Ishikawa (cell line): ENCODE measurements around the gene EVA1B.

Source experiments
- CEBPB ChIP-seq: IDR thresholded peaks from 2 replicates; pipeline ENCODE4 v1.6.1; 2012
- CREB1 ChIP-seq: IDR thresholded peaks from 2 replicates; pipeline ENCODE4 v1.6.1; 2012; ENCODE audit warnings: low read depth
- EGR1 ChIP-seq: IDR thresholded peaks from 2 replicates; pipeline ENCODE4 v1.6.1; 2012
- EP300 ChIP-seq: IDR thresholded peaks from 2 replicates; pipeline ENCODE4 v1.6.1; 2012; ENCODE audit warnings: borderline replicate concordance
- FOXM1 ChIP-seq: IDR thresholded peaks from 2 replicates; pipeline ENCODE4 v1.6.1; 2012; ENCODE audit warnings: low read depth, borderline replicate concordance
- NFIC ChIP-seq: IDR thresholded peaks from 2 replicates; pipeline ENCODE4 v1.6.1; 2012
- RAD21 ChIP-seq: IDR thresholded peaks from 2 replicates; pipeline ENCODE4 v1.6.1; 2012; ENCODE audit warnings: low read depth
- TAF1 ChIP-seq: IDR thresholded peaks from 2 replicates; pipeline ENCODE4 v1.6.1; 2012; ENCODE audit warnings: low read depth, mild to moderate bottlenecking
- TCF12 ChIP-seq: IDR thresholded peaks from 2 replicates; pipeline ENCODE4 v1.6.1; 2012; ENCODE audit warnings: low read depth
- TEAD4 ChIP-seq: IDR thresholded peaks from 2 replicates; pipeline ENCODE4 v1.6.1; 2012
- YY1 ChIP-seq: IDR thresholded peaks from 2 replicates; pipeline ENCODE4 v1.6.1; 2012; ENCODE audit warnings: low read depth
- ZBTB7A ChIP-seq: IDR thresholded peaks from 2 replicates; pipeline ENCODE4 v1.6.1; 2012; ENCODE audit warnings: low read depth
- TF ChIP-seq, protein P1 (sequence below): IDR thresholded peaks from 2 replicates; pipeline ENCODE4 v1.6.1; 2012
- TF ChIP-seq, protein P2 (sequence below): IDR thresholded peaks from 2 replicates; pipeline ENCODE4 v1.6.1; 2012; ENCODE audit warnings: low read depth, mild to moderate bottlenecking
- TF ChIP-seq, protein P3 (sequence below): IDR thresholded peaks from 2 replicates; pipeline ENCODE4 v1.6.1; 2012

The EVA1B gene

DNA sequence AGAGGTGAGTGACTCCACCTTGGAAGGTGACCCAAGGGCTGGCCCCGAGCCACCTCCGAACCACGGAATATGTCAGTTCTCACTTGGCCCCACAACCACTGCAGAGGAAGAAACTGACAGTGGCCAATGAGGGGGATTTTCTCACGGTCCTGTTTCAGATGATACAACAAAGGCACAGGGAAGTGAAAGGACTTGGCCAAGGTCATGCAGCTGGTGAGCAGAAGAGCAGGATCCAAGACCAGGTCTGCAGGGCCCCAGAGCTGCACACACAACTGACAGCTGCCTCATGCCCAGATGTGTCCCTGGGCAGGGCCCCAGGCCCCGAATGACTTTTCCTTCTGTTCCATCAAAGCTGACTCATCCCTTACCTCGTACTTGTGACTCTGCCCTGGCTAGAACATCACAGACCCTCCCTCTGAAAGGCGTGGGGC, 25.8 kb upstream of the EVA1B start:
- TF ChIP-seq, protein P1, sequence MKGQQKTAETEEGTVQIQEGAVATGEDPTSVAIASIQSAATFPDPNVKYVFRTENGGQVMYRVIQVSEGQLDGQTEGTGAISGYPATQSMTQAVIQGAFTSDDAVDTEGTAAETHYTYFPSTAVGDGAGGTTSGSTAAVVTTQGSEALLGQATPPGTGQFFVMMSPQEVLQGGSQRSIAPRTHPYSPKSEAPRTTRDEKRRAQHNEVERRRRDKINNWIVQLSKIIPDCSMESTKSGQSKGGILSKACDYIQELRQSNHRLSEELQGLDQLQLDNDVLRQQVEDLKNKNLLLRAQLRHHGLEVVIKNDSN = no peak
- no peak for TF ChIP-seq NFIC

DNA sequence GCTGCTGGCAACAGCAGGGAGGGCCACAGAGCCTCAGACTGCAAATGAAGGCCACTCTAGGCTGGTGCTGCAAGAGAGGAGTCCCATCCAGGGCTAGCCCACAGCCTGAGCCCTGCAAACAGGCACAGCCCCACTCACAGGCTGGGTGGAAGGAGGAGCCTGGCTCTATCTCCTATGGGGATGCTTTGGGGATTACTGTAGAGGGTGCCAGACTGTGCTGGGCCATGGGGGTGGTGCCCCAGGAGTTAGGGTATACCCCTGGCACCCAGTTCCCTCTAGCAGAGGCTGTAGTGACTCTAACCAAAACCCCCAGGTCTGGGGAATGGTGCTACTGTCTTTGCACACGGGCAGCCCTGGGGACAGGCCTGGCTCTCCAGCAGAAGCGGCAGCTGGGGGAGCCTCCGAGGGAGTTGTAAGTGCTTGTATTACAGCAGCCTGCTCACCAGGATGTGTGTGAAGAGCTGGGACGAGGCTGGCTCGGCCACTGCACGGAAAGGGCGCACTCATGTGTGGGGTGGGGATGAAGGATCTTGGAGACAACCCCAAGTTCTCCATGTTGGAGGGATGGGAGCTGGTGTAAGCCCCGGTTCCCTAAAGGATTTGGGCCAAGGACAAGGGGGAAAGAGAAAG, 23.4 kb upstream of the EVA1B start:
- TF ChIP-seq EGR1 (no peak), CEBPB (no peak), FOXM1 (no peak), NFIC (no peak), RAD21 (no peak), TEAD4 (no peak), EP300 (no peak), TCF12 (no peak), YY1 (no peak), TAF1 (no peak), CREB1 (no peak)
- TF ChIP-seq, protein P2, sequence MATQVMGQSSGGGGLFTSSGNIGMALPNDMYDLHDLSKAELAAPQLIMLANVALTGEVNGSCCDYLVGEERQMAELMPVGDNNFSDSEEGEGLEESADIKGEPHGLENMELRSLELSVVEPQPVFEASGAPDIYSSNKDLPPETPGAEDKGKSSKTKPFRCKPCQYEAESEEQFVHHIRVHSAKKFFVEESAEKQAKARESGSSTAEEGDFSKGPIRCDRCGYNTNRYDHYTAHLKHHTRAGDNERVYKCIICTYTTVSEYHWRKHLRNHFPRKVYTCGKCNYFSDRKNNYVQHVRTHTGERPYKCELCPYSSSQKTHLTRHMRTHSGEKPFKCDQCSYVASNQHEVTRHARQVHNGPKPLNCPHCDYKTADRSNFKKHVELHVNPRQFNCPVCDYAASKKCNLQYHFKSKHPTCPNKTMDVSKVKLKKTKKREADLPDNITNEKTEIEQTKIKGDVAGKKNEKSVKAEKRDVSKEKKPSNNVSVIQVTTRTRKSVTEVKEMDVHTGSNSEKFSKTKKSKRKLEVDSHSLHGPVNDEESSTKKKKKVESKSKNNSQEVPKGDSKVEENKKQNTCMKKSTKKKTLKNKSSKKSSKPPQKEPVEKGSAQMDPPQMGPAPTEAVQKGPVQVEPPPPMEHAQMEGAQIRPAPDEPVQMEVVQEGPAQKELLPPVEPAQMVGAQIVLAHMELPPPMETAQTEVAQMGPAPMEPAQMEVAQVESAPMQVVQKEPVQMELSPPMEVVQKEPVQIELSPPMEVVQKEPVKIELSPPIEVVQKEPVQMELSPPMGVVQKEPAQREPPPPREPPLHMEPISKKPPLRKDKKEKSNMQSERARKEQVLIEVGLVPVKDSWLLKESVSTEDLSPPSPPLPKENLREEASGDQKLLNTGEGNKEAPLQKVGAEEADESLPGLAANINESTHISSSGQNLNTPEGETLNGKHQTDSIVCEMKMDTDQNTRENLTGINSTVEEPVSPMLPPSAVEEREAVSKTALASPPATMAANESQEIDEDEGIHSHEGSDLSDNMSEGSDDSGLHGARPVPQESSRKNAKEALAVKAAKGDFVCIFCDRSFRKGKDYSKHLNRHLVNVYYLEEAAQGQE = no peak
- TF ChIP-seq, protein P1 = no peak

DNA sequence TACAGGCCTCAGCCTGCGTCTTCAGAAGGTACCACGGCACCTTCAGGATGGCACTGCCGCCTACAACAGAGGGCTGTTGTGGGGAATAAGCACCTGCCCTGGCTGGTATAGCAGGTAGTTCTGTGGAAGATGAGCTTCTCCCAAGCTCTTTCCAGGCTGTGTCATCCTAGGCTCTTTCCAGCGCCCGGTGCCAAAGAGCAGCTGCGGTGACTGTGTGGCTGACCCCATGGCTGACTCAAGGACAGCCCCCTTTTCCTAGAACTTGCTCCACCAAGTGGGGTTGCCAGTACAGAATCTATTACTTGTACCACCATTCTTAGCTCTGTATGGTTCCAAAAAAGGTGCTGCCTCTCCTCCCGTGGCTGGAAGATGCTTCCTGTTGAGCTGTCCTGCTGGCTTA, 21.9 kb upstream of the EVA1B start:
- TF ChIP-seq, protein P1 = no peak
- TF ChIP-seq, protein P3, sequence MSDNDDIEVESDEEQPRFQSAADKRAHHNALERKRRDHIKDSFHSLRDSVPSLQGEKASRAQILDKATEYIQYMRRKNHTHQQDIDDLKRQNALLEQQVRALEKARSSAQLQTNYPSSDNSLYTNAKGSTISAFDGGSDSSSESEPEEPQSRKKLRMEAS = no peak
- TF ChIP-seq TCF12 = no peak
- no peak for TF ChIP-seq ZBTB7A
- no peak for TF ChIP-seq YY1
- TF ChIP-seq FOXM1 = no peak
- TF ChIP-seq CEBPB = no peak
- TF ChIP-seq CREB1 = no peak
- no peak for TF ChIP-seq NFIC
- TF ChIP-seq TEAD4 = no peak
- TF ChIP-seq EGR1 = no peak
- TF ChIP-seq TAF1 = no peak
- TF ChIP-seq RAD21 = no peak

DNA sequence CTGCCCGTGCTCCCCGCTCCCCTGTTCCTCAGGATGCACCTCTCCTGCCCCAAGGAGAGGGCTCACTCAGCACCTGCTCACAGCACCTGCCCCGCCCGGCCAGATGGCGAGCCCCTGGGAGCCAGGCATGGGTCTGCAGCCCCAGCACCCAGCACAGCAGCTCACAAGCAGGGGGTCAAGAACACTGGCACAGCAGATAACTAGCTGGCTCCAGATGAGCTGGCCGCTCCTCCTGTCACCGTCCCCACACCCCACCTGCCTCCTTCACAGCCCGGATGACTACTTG, 20.9 kb upstream of the EVA1B start:
- no peak for TF ChIP-seq ZBTB7A
- TF ChIP-seq, protein P1 = no peak

DNA sequence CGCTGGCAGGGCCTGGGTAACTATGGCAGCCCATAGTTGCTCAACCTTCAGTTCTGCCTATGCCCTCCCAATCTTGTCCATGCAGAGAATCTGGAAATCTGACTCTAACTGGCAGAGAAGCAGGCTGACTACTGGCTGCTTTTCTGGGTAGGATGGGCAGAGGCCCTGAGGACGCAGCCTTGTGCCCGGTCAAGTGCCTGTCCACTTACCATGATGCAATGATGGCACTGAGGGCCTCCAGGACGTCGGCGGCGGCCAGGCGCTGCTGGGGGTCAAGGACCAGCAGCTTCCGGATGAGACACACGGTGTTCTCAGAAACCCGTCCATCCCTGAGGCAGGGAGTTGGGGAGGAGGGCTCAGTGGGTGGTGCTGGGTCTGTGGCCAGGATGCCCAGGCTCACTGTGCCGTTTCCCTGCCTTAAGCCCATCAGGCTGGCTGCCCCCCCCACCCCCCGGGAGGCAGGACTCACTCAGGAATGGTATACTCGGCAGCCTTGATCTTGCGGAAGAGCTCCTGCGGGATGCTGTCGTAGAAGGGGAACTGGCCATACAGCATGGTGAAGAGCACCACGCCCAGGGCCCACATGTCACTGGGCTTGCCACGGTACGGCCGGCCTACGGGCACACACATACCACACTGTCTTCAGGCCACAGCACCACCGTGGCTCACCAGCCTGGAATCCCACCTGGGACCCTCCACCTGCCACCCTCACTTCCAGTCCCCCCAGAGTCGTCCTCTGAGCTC, 20.4 kb upstream of the EVA1B start:
- TF ChIP-seq RAD21 (no peak), TCF12 (no peak), YY1 (no peak), TEAD4 (no peak), EGR1 (no peak), NFIC (no peak), CEBPB (no peak)
- TF ChIP-seq, protein P2 = no peak
